Activated CD4-positive, alpha-beta T cell treated with anti-CD3 and anti-CD28 coated beads for 24 hours (primary cell): ENCODE data around the gene UST.

Source experiments
- DNase-seq, 2 donors: peaks; one replicate each; pipeline ENCODE4 v3.0.0-alpha.2; 2020; ENCODE audit warnings: low read depth in 2 of 2

The UST gene

GRCh38 chr6:149060985-149061760 is 314.3 kb downstream of the UST start:
- no peak for DNase-seq

GRCh38 chr6:149061930-149062329 is 315.1 kb downstream of the UST start:
- no peak for DNase-seq

DNA sequence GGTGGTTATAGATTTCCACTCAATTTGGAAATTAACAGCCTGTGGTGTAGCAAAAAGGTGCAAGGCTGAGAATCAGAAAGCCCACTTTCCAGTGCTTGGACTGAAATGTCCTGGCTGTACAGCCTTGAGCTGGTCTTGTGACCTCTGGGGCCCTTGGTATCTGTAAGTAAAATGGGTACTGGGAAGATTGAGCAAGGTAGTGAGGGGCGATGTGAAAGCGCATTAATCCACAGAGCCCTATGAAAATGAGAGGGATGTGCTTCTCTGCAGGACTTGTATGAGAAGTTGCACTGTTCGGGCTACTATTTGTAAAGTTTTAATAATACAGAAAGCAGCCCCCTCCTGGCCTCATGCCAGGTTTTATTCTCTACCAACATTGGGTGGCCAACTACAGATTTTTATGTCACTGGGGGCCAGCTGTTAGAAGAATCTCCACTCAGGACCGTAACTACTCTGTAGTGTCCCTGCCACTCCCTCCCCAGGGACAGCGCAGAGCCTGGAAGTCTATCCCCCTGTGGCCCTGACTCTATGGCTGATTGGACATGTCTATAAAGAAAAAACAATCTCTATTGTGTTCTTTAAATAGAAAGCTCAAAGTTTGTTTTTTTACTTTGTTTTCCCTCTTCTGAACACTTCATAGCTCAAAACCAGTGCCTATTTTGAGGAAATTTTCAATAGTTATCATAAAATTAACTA is 316.0 kb downstream of the UST start:
- no peak for DNase-seq

- DNase-seq: no peak
These were observed 316.6 kb downstream of the UST start for GRCh38 chr6:149063468-149063867.

- no peak for DNase-seq
These were observed 317.3 kb downstream of the UST start for GRCh38 chr6:149064001-149064659.

DNA sequence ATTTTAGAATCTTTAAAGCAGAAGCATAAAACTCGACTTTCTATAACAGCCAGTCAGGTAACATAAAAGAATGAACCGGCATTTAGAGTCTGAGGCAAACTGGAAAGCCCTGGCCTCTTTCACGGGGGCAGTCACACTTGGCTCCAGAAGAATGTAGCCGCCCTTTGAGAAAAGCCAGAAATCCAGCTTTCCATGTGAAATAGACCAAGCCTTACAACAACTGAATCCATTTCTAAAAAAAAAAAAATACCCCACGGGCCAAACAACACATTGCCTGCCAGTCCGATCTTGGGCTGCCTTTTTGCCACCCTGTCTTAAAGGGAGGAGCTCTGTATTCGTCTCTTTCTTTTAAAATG is 317.8 kb downstream of the UST start:
- no peak for DNase-seq

DNA sequence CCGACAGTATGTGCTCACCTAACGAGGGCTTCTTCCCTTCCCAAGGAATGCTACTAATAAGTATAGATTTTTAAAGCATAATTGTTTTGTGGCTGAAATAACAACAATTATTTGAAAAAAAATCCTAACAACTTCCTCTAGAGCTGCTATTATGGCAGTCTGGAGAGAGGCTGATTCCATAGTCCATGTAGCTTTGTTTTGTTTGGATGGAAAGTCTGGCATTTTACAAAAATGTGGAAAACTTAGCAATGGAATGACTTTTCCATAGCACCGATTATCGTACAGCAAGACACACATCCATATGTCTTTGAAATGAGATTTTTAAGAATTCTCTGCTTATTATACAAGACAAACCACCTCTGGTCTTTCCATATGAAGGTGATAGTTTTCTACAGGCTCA is 318.3 kb downstream of the UST start:
- DNase-seq: no peak

GRCh38 chr6:149065658-149066556 is 319.1 kb downstream of the UST start:
- DNase-seq: no peak

DNA sequence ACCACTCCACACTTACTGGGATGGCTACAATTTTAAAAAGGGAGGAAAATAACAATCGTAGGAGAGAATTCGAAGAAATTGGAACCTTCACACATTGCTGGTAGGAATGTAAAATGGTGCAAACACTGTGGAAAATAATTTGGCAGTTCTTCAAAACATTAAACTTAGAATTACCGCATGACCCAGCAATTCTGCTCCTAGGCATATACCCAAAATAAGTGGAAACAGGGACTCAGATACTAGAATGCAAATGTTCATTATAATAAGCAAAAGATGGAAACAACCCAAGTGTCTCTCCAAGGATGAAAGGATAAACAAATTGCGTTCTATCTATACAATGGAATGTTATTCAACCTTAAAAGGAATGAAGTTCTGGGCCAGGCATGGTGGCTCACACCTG is 325.2 kb downstream of the UST start:
- no peak for DNase-seq

- DNase-seq: no peak
These were observed 328.0 kb downstream of the UST start for GRCh38 chr6:149074832-149075258.

GRCh38 chr6:149075616-149076354 is 329.0 kb downstream of the UST start:
- no peak for DNase-seq

DNA sequence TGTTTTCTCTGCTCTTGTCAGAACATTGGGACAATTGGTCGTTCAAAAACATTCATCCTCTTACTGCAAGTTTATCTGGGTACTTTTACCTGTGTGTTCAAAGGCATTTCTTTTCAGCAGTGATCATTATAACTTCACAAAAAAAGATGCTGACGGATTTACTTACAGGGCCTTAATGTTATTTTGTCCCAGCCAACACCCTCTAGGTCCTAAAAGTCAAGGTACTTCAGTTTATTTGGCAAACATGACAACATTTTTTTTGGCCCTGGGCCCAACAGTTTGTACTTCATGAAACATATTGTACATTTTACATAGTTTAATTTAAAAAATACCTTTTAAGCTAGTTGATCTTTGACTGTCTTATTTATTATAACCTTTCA is 329.5 kb downstream of the UST start:
- no peak for DNase-seq

- no peak for DNase-seq
These were observed 330.4 kb downstream of the UST start for GRCh38 chr6:149077208-149077607.

GRCh38 chr6:149078211-149078782 is 331.5 kb downstream of the UST start:
- DNase-seq: no peak

DNA sequence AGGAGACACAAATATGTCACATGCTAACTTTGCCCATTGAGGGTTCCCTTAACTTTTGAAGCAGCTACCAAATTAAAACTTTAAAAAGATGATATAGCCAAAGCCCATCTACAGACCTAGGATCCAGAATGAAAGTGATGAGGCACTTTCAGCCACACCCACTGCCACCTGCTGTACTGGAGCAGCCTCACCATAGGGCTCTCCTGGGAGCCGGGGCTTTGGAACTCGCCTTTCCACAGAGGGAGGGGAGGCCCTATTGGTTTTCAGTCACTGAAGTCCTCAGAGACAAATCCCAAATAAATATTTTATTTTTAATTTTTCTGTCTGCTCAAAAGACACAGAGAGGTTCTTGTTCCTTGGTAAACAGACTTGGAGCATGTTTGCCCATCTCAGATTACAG is 332.6 kb downstream of the UST start:
- DNase-seq: no peak

- DNase-seq: no peak
These were observed 333.2 kb downstream of the UST start for GRCh38 chr6:149079911-149080491.

DNA sequence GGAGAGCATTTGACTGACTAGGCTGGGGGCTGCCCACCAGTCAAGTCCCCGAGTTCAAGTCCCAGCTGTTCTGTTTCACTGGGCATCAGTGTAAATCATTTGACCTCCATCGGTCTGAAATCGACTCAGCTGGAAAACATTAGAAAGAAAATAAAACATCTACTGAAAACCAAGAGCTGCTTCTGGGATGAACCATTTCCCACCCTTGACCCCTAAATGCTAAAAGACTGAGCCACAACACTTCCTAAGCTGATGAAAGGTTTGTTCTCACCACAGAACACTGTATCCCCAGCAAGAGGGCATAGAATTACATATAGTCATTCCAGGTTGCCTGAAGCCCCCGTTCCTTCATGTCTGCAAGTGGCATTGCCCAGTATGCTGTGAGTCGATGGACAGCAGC is 333.7 kb downstream of the UST start:
- no peak for DNase-seq

GRCh38 chr6:149081281-149081680 is 334.5 kb downstream of the UST start:
- DNase-seq: no peak

GRCh38 chr6:149082320-149082719 is 335.5 kb downstream of the UST start:
- DNase-seq: peak; percentile 84

DNA sequence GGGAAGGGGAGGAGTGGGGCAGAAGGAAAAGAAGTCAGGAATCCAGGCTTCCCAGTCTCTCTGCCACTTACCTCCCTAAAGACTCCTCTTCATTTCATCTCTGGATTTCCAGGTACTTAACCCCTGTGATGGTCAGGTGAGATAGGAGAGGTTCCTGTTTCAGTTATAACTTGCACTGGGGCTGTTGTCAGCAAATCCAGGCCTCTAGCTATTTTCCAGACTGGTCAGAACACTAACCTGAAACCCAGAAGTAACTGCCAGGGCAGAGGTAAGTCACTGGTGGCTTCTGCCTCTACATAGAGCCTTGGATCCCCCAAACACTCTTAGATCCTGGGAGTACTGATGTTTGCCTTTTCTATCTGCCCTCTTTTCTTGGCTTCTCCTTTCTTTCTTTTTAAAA is 337.2 kb downstream of the UST start:
- no peak for DNase-seq
